IgD-negative memory B cell (primary cell): Measurements from ENCODE around the gene KIF6. TPM values are rescaled to one million over a fixed set of nuclear protein-coding genes. Genes with fewer than 3 reads are reported as not detected.
"Not testable (repeated sequence)": the region's sequence is repeated elsewhere in the genome, so short reads cannot be mapped to it uniquely, and the experiment has no call there.

ENCODE experiments used
- H3K27ac Mint-ChIP-seq, 3 donors: one replicate each; pipeline ENCODE4 v1.8.0; 2020 to 2022; ENCODE audit warnings: mild to moderate bottlenecking in 3 of 3, mixed read lengths in 3 of 3, moderate library complexity in 1 of 3
- H3K27me3 Mint-ChIP-seq: one replicate; pipeline ENCODE4 v1.8.0; 2021; ENCODE audit warnings: mixed read lengths
- H3K36me3 Mint-ChIP-seq: one replicate; pipeline ENCODE4 v1.8.0; 2020; ENCODE audit warnings: mild to moderate bottlenecking, mixed read lengths
- H3K4me1 Mint-ChIP-seq, 3 donors: one replicate each; pipeline ENCODE4 v1.8.0; 2020 to 2022; ENCODE audit warnings: mixed read lengths in 3 of 3, mild to moderate bottlenecking in 1 of 3
- H3K4me3 Mint-ChIP-seq, 4 donors: one replicate each; pipeline ENCODE4 v1.8.0; 2020 to 2022; ENCODE audit warnings: mild to moderate bottlenecking in 4 of 4, mixed read lengths in 4 of 4, moderate library complexity in 3 of 4
- H3K9me3 Mint-ChIP-seq, 3 donors: one replicate each; pipeline ENCODE4 v1.8.0; 2020 to 2021; ENCODE audit warnings: mixed read lengths in 3 of 3, mild to moderate bottlenecking in 1 of 3
- polyA plus RNA-seq: library from polyadenylated mRNA; unstranded; fragments of 300-500 nt; fragmentation: Illumina TruSeq; gene quantifications from one replicate; pipeline ENCODE4 v1.2.3, GENCODE V29; 2021

Gene KIF6
- polyA plus RNA-seq, 1 donor from 2014 or later, result not detected

GRCh38 chr6:39304951-39305350 is 420.3 kb downstream of the KIF6 start:
- H3K36me3 Mint-ChIP-seq, result no peaks in the 10 kb centered on the region
- no peaks in the 10 kb centered on the region for H3K9me3 Mint-ChIP-seq
- no peak overlapping the region for H3K27ac Mint-ChIP-seq
- H3K4me1 Mint-ChIP-seq, result peaks cover 0 to 8% (median 4%) of the 10 kb centered on the region in 3 donors
- H3K4me3 Mint-ChIP-seq, result no peak overlapping the region
- H3K27me3 Mint-ChIP-seq, result peaks cover 11% of the 10 kb centered on the region

GRCh38 chr6:39303425-39304153 is 421.6 kb downstream of the KIF6 start:
- Mint-ChIP-seq H3K9me3 (no peaks in the 10 kb centered on the region), H3K4me1 (peaks cover 0 to 8% (median 4%) of the 10 kb centered on the region in 3 donors), H3K27me3 (peaks cover 7% of the 10 kb centered on the region), H3K27ac (no peak overlapping the region), H3K36me3 (no peaks in the 10 kb centered on the region), H3K4me3 (no peak overlapping the region)

- peak overlapping the region in 2 of 4 donors; percentile 73 to 87 for H3K4me3 Mint-ChIP-seq
- H3K27ac Mint-ChIP-seq, result no peak overlapping the region
- H3K27me3 Mint-ChIP-seq, result peaks cover 7% of the 10 kb centered on the region
- H3K9me3 Mint-ChIP-seq, result no peaks in the 10 kb centered on the region
- no peaks in the 10 kb centered on the region for H3K36me3 Mint-ChIP-seq
- peaks cover 0 to 8% (median 4%) of the 10 kb centered on the region in 3 donors for H3K4me1 Mint-ChIP-seq
Observed at GRCh38 chr6:39302669-39303424, 422.4 kb downstream of the KIF6 start.

- H3K4me1 Mint-ChIP-seq, result peaks cover 0 to 8% (median 4%) of the 10 kb centered on the region in 3 donors
- no peaks in the 10 kb centered on the region for H3K36me3 Mint-ChIP-seq
- no peaks in the 10 kb centered on the region for H3K9me3 Mint-ChIP-seq
- peak overlapping the region in 1 of 4 donors; percentile 1 for H3K4me3 Mint-ChIP-seq
- peaks cover 7% of the 10 kb centered on the region for H3K27me3 Mint-ChIP-seq
- no peak overlapping the region for H3K27ac Mint-ChIP-seq
Observed at GRCh38 chr6:39302011-39302410, 423.2 kb downstream of the KIF6 start.

GRCh38 chr6:39301606-39302005 is 423.6 kb downstream of the KIF6 start:
- Mint-ChIP-seq H3K4me3 (no peak overlapping the region), H3K4me1 (peaks cover 0 to 8% (median 4%) of the 10 kb centered on the region in 3 donors)

GRCh38 chr6:39300739-39301138 is 424.5 kb downstream of the KIF6 start:
- H3K9me3 Mint-ChIP-seq, result no peaks in the 10 kb centered on the region
- peaks cover 9% of the 10 kb centered on the region for H3K27me3 Mint-ChIP-seq
- H3K4me3 Mint-ChIP-seq, result no peak overlapping the region
- no peaks in the 10 kb centered on the region for H3K36me3 Mint-ChIP-seq
- H3K4me1 Mint-ChIP-seq, result peaks cover 0 to 8% (median 4%) of the 10 kb centered on the region in 3 donors
- no peak overlapping the region for H3K27ac Mint-ChIP-seq

More at GRCh38 chr6:39301606-39302005, 423.6 kb downstream of the KIF6 start:
- Mint-ChIP-seq H3K27me3 (peaks cover 9% of the 10 kb centered on the region), H3K27ac (no peak overlapping the region), H3K36me3 (no peaks in the 10 kb centered on the region), H3K9me3 (no peaks in the 10 kb centered on the region)

GRCh38 chr6:39298061-39298460 is 427.1 kb downstream of the KIF6 start:
- Mint-ChIP-seq H3K27me3 (peaks cover 11% of the 10 kb centered on the region), H3K4me1 (peaks cover 0 to 7% (median 3%) of the 10 kb centered on the region in 3 donors), H3K27ac (no peak overlapping the region), H3K4me3 (no peak overlapping the region), H3K9me3 (no peaks in the 10 kb centered on the region), H3K36me3 (no peaks in the 10 kb centered on the region)

- H3K27me3 Mint-ChIP-seq, result peaks cover 8% of the 10 kb centered on the region
- H3K4me1 Mint-ChIP-seq, result no peaks in the 10 kb centered on the region
- no peak overlapping the region for H3K27ac Mint-ChIP-seq
- no peak overlapping the region for H3K4me3 Mint-ChIP-seq
- no peaks in the 10 kb centered on the region for H3K9me3 Mint-ChIP-seq
- no peaks in the 10 kb centered on the region for H3K36me3 Mint-ChIP-seq
Observed at GRCh38 chr6:39296745-39297640, 428.2 kb downstream of the KIF6 start.

- H3K27ac Mint-ChIP-seq, result no peak overlapping the region
- H3K36me3 Mint-ChIP-seq, result no peaks in the 10 kb centered on the region
- no peak overlapping the region for H3K4me3 Mint-ChIP-seq
- no peaks in the 10 kb centered on the region for H3K9me3 Mint-ChIP-seq
- H3K4me1 Mint-ChIP-seq, result no peaks in the 10 kb centered on the region
- peaks cover 5% of the 10 kb centered on the region for H3K27me3 Mint-ChIP-seq
Observed at GRCh38 chr6:39295611-39296011, 429.6 kb downstream of the KIF6 start.

GRCh38 chr6:39294899-39295298 is 430.3 kb downstream of the KIF6 start:
- Mint-ChIP-seq H3K27ac (no peak overlapping the region), H3K4me3 (no peak overlapping the region), H3K9me3 (no peaks in the 10 kb centered on the region), H3K27me3 (peaks cover 4% of the 10 kb centered on the region), H3K36me3 (no peaks in the 10 kb centered on the region), H3K4me1 (no peaks in the 10 kb centered on the region)

GRCh38 chr6:39294133-39294532 is 431.1 kb downstream of the KIF6 start:
- no peaks in the 10 kb centered on the region for H3K9me3 Mint-ChIP-seq
- no peaks in the 10 kb centered on the region for H3K4me1 Mint-ChIP-seq
- H3K27me3 Mint-ChIP-seq, result peaks cover 4% of the 10 kb centered on the region
- no peak overlapping the region for H3K4me3 Mint-ChIP-seq
- H3K27ac Mint-ChIP-seq, result no peak overlapping the region
- H3K36me3 Mint-ChIP-seq, result no peaks in the 10 kb centered on the region

GRCh38 chr6:39292637-39293036 is 432.6 kb downstream of the KIF6 start:
- Mint-ChIP-seq H3K4me1 (peaks cover 0 to 2% (median 0%) of the 10 kb centered on the region in 3 donors), H3K27me3 (peaks cover 4% of the 10 kb centered on the region), H3K36me3 (no peaks in the 10 kb centered on the region), H3K27ac (no peak overlapping the region), H3K4me3 (no peak overlapping the region), H3K9me3 (peaks cover 0 to 1% (median 0%) of the 10 kb centered on the region in 3 donors)

GRCh38 chr6:39289490-39289889 is 435.7 kb downstream of the KIF6 start:
- Mint-ChIP-seq H3K27ac (no peak overlapping the region), H3K36me3 (peaks cover 2% of the 10 kb centered on the region), H3K4me1 (peaks cover 0 to 2% (median 2%) of the 10 kb centered on the region in 3 donors), H3K27me3 (peaks cover 2% of the 10 kb centered on the region), H3K4me3 (no peak overlapping the region), H3K9me3 (peaks cover 0 to 4% (median 0%) of the 10 kb centered on the region in 3 donors)

- peaks cover 0 to 4% (median 0%) of the 10 kb centered on the region in 3 donors for H3K9me3 Mint-ChIP-seq
- H3K36me3 Mint-ChIP-seq, result peaks cover 2% of the 10 kb centered on the region
- peak overlapping the region in 1 of 4 donors; percentile 1 for H3K4me3 Mint-ChIP-seq
- peaks cover 7% of the 10 kb centered on the region for H3K27me3 Mint-ChIP-seq
- peaks cover 0 to 2% (median 2%) of the 10 kb centered on the region in 3 donors for H3K4me1 Mint-ChIP-seq
- H3K27ac Mint-ChIP-seq, result peak overlapping the region in 1 of 3 donors; percentile 57
Observed at GRCh38 chr6:39287601-39288000, 437.6 kb downstream of the KIF6 start.

- H3K4me3 Mint-ChIP-seq, result not testable (repeated sequence)
Observed at GRCh38 chr6:39286596-39286995, 438.6 kb downstream of the KIF6 start.

More at GRCh38 chr6:39286596-39286995, 438.6 kb downstream of the KIF6 start:
- peaks cover 13% of the 10 kb centered on the region for H3K27me3 Mint-ChIP-seq
- H3K4me1 Mint-ChIP-seq, H3K9me3 Mint-ChIP-seq, H3K27ac Mint-ChIP-seq, H3K36me3 Mint-ChIP-seq: not testable (repeated sequence)
